ENCODE data around the gene ARMH2.
"Not testable (repeated sequence)": the region's sequence is repeated elsewhere in the genome, so short reads cannot be mapped to it uniquely, and the experiment has no call there.

ARMH2 gene

DNA sequence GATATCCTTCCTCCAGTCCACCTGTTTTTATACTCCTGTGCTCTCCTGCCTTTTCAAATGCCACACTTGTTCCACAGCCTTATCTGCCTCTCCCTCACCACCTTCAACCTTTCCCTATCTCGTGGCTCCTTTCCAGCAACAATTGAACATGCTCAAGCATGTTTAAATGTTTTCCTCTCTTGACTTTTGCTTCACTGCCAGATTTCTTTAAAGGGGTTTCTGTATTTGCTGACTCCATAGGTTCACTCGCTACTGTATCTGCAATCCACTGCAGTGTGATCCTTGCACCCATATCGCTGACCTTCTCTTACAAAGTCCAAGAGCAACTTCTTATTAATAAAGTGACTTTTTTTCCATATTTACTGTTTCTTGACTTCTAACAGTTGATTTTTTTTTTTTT, 35.1 kb downstream of the ARMH2 start:
- no peak for DNase-seq

DNA sequence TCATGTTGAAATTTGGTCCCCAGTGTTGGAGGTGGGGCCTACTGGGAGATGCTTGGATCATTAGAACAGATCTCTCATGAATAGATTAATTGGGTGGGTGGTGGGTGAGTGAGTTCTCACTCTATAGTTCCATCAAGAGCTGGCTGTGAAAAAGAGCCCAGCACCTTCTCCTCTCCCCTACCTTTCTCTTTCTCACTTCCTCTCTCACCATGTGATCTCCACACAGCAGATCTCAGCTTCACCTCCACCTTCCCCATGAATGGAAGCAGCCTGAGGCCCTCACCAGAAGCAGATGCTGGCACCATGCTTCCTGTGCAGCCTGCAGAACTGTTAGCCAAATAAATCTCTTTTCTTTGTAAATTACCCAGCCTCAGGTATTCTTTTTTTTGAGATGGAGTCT, 36.9 kb downstream of the ARMH2 start:
- DNase-seq = no peak

DNA sequence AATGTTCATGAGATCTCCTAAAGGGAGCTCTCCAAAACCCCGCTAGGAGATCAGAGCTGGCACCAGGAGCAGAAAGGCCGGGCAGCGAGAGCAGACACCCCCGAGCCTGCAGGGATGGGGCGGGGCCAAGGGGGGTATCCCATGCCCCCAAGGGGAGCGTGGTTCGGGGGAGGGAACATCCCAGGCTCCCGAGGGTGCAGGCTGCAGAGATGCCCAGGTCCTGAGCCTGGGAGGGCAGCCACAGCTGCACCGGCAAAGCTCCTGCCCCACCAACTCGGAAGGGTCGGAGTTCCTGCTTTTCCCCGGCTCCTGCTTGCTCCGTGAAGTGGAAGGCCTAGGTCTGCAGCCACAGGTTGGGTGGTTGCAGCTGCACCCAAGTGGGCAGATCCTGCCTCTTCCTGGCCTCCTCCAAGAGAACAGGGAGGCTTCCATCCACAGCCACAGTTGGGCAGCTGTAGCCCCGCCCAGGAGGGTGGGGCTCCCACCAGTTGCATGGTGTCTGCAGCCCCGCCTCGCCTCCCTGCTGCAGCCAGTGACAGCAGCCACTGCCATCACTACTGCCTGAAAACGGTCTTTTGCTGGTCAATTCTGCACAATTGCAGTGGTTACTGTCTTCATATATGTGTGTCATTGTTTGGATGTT, 37.4 kb downstream of the ARMH2 start:
- no peak for DNase-seq

DNA sequence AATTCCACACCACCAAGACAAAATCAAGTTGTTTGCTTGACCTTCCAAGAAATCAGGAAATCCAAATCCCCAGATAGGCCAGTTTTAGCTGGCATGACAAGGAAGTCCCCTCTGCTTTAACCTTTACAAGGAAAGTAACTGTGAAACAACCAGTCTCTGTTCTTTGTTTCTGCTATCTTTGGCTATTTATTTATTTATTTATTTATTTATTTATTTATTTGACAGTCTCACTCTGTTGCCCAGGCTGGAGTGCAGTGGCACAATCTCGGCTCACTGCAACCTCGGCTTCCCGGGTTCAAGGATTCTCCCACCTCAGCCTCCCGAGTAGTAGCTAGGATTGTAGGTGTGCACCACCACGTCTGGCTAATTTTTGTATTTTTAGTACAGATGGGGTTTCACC, 38.5 kb downstream of the ARMH2 start:
- no peak for DNase-seq

DNA sequence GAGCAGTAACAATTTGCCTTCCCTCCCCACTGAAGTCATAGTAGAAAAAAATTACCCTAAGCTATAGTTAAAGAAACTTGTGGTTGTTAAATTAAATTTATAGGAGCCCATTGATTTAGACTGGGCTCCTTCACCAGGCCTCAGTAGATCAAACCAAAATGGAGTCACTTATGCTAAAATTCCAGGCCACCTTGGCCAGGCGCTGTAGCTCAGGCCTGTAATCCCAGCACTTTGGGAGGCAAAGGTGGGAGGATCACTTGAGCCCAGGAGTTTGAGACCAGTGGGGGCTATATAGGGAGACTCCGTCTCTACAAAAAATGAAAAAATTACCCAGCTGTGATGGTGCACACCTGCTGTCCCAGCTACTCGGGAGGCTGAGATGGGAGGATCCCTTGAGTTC, 39.0 kb downstream of the ARMH2 start:
- no peak for DNase-seq

DNA sequence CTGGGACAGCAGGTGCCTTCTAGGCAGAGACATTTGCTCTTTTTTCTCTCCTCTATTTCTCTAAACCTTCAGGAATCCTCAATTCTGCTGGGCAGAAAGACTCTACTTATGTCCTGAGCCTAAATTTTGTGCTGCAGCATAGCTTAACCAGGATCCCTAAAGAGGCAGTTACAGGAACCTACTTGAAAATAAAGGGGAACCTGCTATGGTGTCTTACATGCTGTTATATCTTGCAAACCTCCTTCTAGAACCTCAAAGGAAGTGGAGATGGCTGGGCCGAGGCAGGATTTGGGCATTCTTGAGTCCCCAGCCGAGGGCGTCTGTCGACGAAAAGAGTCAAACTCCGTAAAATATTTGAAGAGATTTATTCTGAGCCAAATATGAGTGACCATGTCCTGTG, 41.1 kb downstream of the ARMH2 start:
- peak; percentile 53 to 68 for DNase-seq

DNA sequence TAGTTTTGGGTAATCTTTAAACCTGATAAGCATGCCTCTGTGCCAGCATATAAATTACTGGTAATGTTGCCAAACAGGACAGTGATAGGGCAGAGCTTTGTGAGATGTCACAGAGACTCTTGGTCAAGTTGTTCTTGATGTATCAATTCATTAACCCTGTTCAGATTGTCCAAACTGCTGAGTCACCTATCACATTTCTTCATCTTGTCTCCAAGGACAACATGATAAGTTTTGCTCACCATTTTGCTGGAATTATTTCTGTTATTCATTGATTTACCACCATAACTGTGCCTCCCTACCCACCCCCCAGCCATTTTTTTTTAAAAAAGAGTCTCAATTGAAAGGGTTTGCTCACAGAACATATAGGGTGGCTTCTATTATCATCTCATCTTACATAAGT, 43.4 kb downstream of the ARMH2 start:
- DNase-seq = no peak

DNA sequence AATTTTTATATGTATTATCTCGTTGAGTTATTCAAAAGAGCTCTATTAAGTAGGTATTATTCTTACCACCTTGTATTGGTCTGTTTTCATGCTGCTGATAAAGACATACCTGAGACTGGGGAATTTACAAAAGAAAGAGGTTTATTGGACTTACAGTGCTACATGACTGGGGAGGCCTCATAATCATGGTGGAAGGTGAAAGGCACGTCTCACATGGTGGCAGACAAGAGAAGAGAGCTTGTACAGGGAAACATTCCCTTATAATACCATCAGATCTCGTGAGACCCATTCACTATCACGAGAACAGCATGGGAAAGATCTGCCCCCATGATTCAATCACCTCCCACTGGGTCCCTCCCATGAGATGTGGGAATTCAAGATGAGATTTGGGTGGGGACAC, 44.3 kb downstream of the ARMH2 start:
- DNase-seq = not testable (repeated sequence)

DNA sequence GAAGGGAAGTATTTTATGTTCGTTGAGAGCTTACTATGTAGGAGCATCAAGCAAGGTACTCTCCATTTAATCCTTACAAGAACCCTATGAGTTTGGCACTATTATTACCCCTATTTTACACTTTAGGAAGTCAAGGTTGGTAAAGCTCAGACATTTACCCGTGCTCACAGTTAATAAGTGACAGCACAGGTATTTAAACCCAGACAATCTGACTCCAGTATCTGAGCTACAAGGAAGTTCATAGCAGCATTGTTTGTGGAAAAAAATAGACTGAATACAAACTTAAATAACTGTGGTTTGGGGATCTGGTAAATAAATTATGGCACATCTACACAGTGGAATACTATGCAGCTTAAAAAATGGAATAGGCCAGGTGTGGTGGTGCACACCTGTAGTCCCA, 45.2 kb downstream of the ARMH2 start:
- DNase-seq = no peak

DNA sequence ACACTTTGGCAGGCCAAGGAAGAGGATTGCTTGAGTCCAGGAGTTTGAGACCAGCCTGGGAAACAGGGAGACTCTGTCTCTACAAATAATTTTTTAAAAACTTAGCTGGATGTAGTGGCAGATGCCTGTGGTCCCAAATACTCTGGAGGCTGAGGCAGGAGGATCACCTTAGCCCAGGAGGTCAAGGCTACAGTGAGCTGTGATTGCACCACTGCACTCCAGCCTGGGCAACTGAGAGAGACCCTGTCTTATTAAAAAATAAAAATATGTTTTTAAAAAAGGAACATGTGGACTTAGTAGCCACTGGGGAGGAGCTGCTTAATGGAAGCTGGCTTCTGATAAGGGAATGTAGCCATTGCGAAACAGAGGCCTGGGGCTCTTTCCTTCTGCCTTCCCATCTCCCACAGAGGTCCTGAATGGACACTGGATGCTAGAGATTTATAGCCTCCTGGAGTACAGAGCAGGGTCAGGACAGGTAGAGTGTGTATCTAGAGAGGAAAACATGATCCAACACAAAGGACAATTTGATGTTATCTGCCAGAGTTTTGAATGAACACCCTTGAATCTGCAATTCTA, 45.7 kb downstream of the ARMH2 start:
- DNase-seq = no peak

DNA sequence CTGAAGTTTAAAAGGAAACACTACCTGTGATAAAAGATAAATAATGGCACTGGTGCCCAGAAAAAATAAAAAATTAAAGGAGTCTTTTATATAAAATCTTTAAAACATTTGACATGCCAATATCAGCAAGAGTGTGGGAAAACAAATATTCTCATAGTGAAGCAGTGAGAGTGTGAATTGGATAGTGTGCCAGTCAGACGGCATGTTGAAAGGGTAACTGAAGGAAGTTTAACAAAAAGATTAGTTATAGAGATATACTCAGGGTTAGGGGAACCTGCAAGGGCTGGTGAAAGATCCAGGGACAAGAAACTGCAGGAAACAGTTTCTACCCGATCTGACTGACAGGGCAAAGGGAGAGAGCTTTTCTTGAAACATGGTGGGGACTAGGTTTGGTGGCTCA, 46.2 kb downstream of the ARMH2 start:
- no peak for DNase-seq

DNA sequence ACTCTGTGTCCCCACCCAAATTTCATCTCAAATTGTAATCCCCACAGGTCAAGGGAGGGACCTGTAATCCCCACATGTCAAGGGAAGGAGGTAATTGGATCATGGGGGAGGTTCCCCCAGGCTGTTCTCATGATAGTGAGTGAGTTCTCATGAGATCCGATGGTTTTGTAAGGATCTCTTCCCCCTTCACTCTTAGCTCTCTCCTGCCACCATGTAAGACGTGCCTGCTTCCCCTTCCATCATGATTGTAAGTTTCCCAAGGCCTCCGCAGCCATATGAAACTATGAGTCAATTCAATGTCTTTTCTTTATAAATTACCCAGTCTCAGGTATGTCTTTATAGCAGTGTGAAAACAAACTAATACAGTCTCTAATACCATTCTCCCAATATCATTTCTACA, 47.8 kb downstream of the ARMH2 start:
- DNase-seq = peak; percentile 32 to 33

DNA sequence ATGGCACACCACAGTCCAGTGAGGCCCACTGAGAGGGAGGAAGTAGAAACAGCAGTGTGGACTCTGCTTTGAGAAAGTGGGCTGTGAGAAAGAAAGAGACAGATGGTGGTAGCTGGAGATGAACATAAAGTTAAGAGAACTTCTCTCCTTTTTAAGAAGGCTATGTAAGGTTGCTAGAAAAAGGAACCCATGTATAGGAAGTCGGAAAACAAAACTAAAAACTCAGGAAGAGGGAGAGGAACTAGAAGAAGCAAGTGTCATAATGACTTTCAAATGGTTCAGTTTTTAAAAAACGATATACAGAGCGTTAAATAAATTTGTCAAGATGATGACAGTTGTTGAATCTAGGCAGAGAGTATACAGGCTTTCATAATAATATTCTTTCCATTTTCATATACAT, 49.4 kb downstream of the ARMH2 start:
- peak; percentile 40 to 78 for DNase-seq

Data from inflammatory macrophage (primary cell).